Body of pancreas (tissue), 4 donors: Measurements from ENCODE around the gene ISL2.

Experiments used
- POLR2A ChIP-seq, 3 donors: fragments of 450-650 bp; IDR thresholded peaks; one replicate each; pipeline ENCODE4 v1.6.1; 2016; ENCODE audit warnings: antibody characterized with exemption in 3 of 3, mild to moderate bottlenecking in 2 of 3
- TF ChIP-seq, protein P1 (sequence below), 7 experiments: fragments of 450-650 bp in 4 of 7; fragments of 200-600 bp in 3 of 7; sonication (generic) in 3 of 7; IDR thresholded peaks; one replicate each; pipeline ENCODE4 v1.5.1; 2016 to 2019; ENCODE audit warnings: antibody characterized with exemption in 7 of 7

DNA sequence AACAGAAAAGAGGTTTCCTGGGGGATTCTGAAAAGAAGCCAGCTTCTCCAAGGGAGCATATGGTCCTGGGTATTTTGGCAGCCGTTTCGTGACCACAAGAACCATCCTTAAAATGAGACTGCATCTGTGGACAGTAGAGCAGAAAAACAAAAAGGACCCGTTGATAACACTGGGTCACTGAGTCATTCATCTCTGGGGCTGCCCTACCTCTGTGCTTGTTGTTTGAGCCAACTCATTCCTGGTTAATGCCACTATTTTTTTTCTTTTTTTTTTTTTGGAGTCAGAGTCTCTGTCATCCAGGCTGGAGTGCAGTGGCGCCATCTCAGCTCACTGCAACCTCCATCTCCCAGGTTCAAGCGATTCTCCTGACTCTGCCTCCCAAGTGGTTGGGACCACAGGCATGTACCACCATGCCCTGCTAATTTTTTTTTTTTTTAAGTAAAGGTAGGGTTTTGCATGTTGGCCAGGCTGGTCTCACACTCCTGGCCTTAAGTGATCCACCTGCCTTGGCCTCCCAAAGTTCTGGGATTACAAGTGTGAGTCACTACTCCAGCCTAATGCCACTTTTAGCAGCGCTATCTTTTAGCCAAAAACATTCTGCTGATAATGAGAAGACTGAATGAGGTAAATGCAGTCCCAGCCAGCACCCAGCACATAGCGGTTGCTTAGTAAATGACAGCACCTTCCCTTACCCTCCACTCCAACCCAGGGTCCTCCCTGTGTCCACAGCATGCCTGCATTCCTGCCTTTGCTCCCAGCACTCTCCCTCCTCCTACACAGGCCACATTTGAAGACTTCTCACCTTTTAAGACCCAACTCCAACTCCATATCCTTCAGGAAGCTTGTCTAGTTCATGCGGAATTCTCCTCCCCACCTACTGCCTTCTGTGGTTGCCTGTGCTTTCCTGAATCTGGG lies 9.1 kb upstream of the ISL2 start:
- TF ChIP-seq, protein P1, sequence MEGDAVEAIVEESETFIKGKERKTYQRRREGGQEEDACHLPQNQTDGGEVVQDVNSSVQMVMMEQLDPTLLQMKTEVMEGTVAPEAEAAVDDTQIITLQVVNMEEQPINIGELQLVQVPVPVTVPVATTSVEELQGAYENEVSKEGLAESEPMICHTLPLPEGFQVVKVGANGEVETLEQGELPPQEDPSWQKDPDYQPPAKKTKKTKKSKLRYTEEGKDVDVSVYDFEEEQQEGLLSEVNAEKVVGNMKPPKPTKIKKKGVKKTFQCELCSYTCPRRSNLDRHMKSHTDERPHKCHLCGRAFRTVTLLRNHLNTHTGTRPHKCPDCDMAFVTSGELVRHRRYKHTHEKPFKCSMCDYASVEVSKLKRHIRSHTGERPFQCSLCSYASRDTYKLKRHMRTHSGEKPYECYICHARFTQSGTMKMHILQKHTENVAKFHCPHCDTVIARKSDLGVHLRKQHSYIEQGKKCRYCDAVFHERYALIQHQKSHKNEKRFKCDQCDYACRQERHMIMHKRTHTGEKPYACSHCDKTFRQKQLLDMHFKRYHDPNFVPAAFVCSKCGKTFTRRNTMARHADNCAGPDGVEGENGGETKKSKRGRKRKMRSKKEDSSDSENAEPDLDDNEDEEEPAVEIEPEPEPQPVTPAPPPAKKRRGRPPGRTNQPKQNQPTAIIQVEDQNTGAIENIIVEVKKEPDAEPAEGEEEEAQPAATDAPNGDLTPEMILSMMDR (IDR thresholded peaks at IDR 0.05), result no peak
- no peak for TF ChIP-seq POLR2A (IDR thresholded peaks at IDR 0.05)
